ENCODE results near the gene SMYD3. TPM values are rescaled to one million over a fixed set of nuclear protein-coding genes. Genes with fewer than 3 reads are reported as not detected.

SMYD3 gene
- total and polyA plus RNA-seq, 2 of the 13 experiments (the other 11 are each of a cell fraction or from before 2014, with no cell fraction given): 27.7 to 35.8 TPM

DNA sequence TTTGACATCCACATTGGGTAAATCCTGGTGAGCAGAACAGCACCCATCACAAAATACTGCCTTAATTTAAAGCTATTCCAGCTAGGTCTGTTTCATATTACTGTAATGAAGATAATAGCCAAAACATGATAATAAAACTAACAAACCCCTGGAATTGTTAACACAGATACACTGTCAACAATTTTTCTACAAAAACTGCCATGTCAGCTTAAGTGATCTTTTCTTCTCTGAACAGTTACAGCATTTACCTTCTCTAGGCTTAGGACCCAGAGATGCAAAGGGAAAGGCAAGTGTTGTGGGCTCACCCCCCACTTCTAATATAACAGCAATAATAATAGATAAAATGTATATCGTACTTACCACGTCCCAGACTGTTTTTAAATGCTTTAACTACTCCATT is 92.1 kb downstream of the SMYD3 start:
- H3K9ac ChIP-seq (ENCODE audit: insufficient read depth, low read depth, low read length): no peak overlapping the region
- H3K4me3 ChIP-seq (replicated peaks in 1 of 3; ENCODE audit: insufficient read depth in 1 of 3, low read depth in 2 of 3, low read length in 3 of 3): no peak overlapping the region
- H3K4me2 ChIP-seq (ENCODE audit: low read depth, low read length): no peak overlapping the region
- in situ Hi-C loops (cut with HindIII; ENCODE audit: extremely low pct_ligation_motif_present, low pct_unique_long_range_greater_than_20kb) (no loop called here), intact Hi-C loops (cut with micrococcal nuclease; ENCODE audit: unreplicated experiment) (no loop called here)
- H3K9me3 ChIP-seq (ENCODE audit: low read length): peaks cover 6% of the 10 kb centered on the region; the same call in 1 of the 2 replicates
- ATAC-seq (no peak), FAIRE-seq (no peak), DNase-seq (ENCODE audit: low spot score) (no peak)
- H3K27me3 ChIP-seq (ENCODE audit: control insufficient read depth in 1 of 2, insufficient read depth in 2 of 2, low read length in 2 of 2): no peaks in the 10 kb centered on the region
- no peak overlapping the region for H3K27ac ChIP-seq (ENCODE audit: extremely low read length, insufficient read depth, low read length)
- 97% methylated on average over 2 of the region's 2 CpGs for WGBS (ENCODE audit: low lambda C conversion rate)
- no peaks in the 10 kb centered on the region for H3K4me1 ChIP-seq (ENCODE audit: insufficient read depth, low read length)
- no peaks in the 10 kb centered on the region for H4K20me1 ChIP-seq (ENCODE audit: insufficient read depth, low read length)
- H3K79me2 ChIP-seq (ENCODE audit: insufficient read depth, low read length): no peaks in the 10 kb centered on the region
- ChIA-PET CTCF (ENCODE audit: low intra/inter-chr PET ratio, low total read pairs) (no interaction called here), POLR2A (no interaction called here)
- TF ChIP-seq ZFP90 (CRISPR knock-in tag; IDR thresholded peaks at IDR 0.05; ENCODE audit: borderline replicate concordance): no peak
- no peak for TF ChIP-seq ZNF7 (CRISPR knock-in tag; IDR thresholded peaks at IDR 0.05)
- TF ChIP-seq MAFK (conservative IDR thresholded peaks at IDR 0.05 in 1 of 2, IDR thresholded peaks at IDR 0.05 in 1 of 2; ENCODE audit: low read length in 2 of 2): peak; percentile 91 to 96
- peak; percentile 94 for TF ChIP-seq MAFF (IDR thresholded peaks at IDR 0.05; ENCODE audit: low read depth, low read length)
- no peak for TF ChIP-seq ZNF230 (CRISPR knock-in tag; IDR thresholded peaks at IDR 0.05)
- TF ChIP-seq FIP1L1 (IDR thresholded peaks at IDR 0.05; ENCODE audit: borderline replicate concordance, insufficient read depth, low read depth, low read length): no peak
- TF ChIP-seq RBM22 (optimal IDR thresholded peaks at IDR 0.05; ENCODE audit: low read length): no peak
- no peak overlapping the region for H2AFZ ChIP-seq (ENCODE audit: low read length)
- no TSS peak for BruUV-seq (replicated peaks)
- H3K36me3 ChIP-seq (replicated peaks in 1 of 2; ENCODE audit: control insufficient read depth in 1 of 2, insufficient read depth in 2 of 2, low read length in 2 of 2): no peaks in the 10 kb centered on the region

DNA sequence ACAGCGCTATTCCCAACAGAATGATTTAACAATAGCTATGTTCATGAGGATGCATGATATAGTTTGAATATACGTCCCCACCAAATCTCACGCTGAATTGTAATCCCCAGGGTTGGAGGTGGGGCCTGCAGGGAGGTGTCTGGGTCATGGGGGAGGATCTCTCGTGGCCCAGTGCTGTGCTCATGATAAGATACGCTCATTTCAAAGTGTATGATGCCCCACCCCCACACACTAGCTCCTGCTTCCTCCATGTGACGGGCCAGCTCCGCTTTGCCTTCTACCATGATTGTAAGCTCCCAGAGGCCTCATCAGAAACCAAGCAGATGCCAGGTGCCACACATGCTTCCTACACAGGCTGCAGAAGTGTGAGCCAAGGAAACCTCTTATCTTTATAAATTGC is 93.6 kb downstream of the SMYD3 start:
- 98% methylated on average over 7 of the region's 7 CpGs for WGBS (ENCODE audit: low lambda C conversion rate)
- H3K9ac ChIP-seq (ENCODE audit: insufficient read depth, low read depth, low read length): no peak overlapping the region
- FAIRE-seq (no peak), ATAC-seq (no peak), DNase-seq (ENCODE audit: low spot score) (no peak)
- in situ Hi-C loops (cut with HindIII; ENCODE audit: extremely low pct_ligation_motif_present, low pct_unique_long_range_greater_than_20kb): no loop called here
- H3K4me3 ChIP-seq (replicated peaks in 1 of 3; ENCODE audit: insufficient read depth in 1 of 3, low read depth in 2 of 3, low read length in 3 of 3): no peak overlapping the region
- H4K20me1 ChIP-seq (ENCODE audit: insufficient read depth, low read length): no peaks in the 10 kb centered on the region
- POLR2A ChIA-PET: no interaction called here
- H3K36me3 ChIP-seq (replicated peaks in 1 of 2; ENCODE audit: control insufficient read depth in 1 of 2, insufficient read depth in 2 of 2, low read length in 2 of 2): no peaks in the 10 kb centered on the region
- H3K4me1 ChIP-seq (ENCODE audit: insufficient read depth, low read length): no peaks in the 10 kb centered on the region
- no peaks in the 10 kb centered on the region for H3K79me2 ChIP-seq (ENCODE audit: insufficient read depth, low read length)
- peaks cover 6% of the 10 kb centered on the region; the same call in 1 of the 2 replicates for H3K9me3 ChIP-seq (ENCODE audit: low read length)
- no peaks in the 10 kb centered on the region for H3K27me3 ChIP-seq (ENCODE audit: control insufficient read depth in 1 of 2, insufficient read depth in 2 of 2, low read length in 2 of 2)
- no TSS peak for BruUV-seq (replicated peaks)
- TF ChIP-seq TOPORS (CRISPR knock-in tag; IDR thresholded peaks at IDR 0.05): no peak
- no peak for TF ChIP-seq SATB2 (CRISPR knock-in tag; IDR thresholded peaks at IDR 0.05)
- TF ChIP-seq RCOR2 (CRISPR knock-in tag; IDR thresholded peaks at IDR 0.05): no peak
- TF ChIP-seq, protein P1, sequence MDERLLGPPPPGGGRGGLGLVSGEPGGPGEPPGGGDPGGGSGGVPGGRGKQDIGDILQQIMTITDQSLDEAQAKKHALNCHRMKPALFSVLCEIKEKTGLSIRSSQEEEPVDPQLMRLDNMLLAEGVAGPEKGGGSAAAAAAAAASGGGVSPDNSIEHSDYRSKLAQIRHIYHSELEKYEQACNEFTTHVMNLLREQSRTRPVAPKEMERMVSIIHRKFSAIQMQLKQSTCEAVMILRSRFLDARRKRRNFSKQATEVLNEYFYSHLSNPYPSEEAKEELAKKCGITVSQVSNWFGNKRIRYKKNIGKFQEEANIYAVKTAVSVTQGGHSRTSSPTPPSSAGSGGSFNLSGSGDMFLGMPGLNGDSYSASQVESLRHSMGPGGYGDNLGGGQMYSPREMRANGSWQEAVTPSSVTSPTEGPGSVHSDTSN (CRISPR knock-in tag; IDR thresholded peaks at IDR 0.05): no peak
- H2AFZ ChIP-seq (ENCODE audit: low read length): no peak overlapping the region
- no peak overlapping the region for H3K27ac ChIP-seq (ENCODE audit: extremely low read length, insufficient read depth, low read length)
- CTCF ChIA-PET (ENCODE audit: low intra/inter-chr PET ratio, low total read pairs): no interaction called here
- H3K4me2 ChIP-seq (ENCODE audit: low read depth, low read length): no peak overlapping the region
- intact Hi-C loops (cut with micrococcal nuclease; ENCODE audit: unreplicated experiment): no loop called here
